HG03457 (cell line): ENCODE measurements around the gene CCDC120.

Source experiments
- ATAC-seq: cut with Tn5 transposase; IDR thresholded peaks from one replicate; pipeline ENCODE4 v1.9.1; 2021; ENCODE audit warnings: moderate number of reproducible peaks; ENCODE audit not compliant: unreplicated experiment

The CCDC120 gene

GRCh38 chrX:49061916-49062315 lies 3.1 kb downstream of the CCDC120 start:
- ATAC-seq, result no peak

- ATAC-seq, result no peak
Observed at GRCh38 chrX:49063715-49064114, 4.9 kb downstream of the CCDC120 start.

GRCh38 chrX:49064303-49064702 lies 5.5 kb downstream of the CCDC120 start:
- ATAC-seq, result no peak

DNA sequence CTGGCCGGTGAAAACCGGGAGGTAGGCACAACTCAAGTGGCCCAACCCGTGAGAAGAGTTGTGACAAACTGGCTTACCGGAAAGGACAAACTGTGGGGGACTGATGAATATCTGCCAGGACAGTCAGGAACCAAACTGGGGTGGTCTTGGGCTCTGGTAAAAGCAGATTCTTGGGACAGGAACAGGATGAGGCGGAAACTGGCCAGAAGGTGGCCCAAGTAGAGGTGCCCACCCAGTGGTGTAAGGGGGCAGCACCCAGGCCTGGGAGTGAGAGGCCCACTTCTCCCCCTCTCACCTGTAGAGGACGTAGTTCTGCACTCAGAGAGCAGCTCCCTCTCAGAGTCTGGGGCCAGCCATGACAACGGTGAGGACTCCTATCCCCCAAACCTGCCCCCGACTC lies 5.9 kb downstream of the CCDC120 start:
- no peak for ATAC-seq

DNA sequence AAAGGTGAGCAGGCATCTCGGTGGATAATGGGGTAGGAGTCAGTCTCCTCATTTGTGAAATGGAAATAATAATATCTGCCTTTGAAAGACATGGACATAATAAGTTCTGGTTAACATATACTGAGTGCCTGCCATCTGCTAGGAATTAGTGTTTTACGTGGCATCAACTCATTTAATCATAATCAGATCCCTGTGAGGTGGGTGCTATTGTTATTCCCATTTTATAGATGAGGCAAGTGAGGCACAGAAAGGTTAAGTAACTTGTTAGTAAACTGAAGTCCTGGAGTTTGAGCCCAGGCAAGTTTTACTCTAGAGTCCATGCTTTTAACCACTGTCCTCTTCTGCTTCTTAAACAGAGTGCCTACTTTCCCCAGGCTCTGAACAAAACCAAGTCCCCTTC lies 7.5 kb downstream of the CCDC120 start:
- ATAC-seq, result no peak

GRCh38 chrX:49066690-49067089 lies 7.9 kb downstream of the CCDC120 start:
- no peak for ATAC-seq

DNA sequence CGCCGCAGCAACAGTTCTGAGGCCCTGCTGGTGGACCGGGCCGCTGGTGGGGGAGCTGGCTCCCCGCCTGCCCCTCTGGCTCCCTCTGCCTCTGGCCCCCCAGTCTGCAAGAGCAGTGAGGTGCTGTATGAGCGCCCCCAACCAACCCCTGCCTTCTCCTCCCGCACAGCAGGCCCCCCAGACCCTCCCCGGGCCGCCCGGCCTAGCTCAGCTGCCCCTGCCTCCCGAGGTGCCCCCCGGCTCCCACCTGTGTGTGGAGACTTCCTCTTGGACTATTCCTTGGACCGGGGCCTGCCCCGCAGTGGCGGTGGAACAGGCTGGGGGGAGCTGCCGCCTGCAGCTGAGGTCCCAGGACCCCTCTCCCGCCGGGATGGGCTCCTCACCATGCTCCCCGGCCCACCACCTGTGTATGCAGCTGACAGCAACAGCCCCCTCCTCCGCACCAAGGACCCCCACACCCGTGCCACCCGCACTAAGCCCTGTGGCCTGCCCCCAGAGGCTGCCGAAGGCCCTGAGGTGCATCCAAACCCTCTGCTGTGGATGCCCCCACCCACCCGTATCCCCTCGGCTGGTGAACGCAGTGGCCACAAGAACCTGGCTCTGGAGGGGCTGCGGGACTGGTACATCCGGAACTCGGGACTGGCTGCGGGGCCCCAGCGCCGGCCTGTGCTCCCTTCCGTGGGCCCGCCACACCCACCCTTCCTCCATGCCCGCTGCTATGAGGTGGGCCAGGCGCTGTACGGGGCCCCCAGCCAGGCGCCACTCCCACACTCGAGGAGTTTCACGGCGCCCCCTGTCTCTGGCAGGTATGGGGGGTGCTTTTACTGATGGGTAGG lies 8.7 kb downstream of the CCDC120 start:
- no peak for ATAC-seq

DNA sequence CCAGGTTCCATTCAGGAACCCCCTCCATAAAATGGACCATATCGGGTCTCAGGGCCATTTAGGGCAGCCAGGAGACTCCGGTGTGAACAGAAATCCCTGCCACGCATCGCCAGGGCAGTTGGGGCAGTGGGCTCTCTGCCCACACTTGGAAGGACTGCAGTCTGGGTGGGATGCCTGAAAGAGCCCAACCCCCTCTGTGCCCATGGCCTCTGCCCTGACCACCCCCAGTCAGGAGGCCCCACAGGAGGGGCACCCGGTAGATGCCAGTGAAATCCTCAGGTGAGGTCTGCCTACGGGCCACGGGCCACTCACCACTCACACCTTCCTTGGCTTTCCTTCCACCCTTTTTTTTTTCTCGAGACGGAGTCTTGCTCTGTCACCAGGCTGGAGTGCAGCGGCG lies 10.2 kb downstream of the CCDC120 start:
- ATAC-seq, result no peak

DNA sequence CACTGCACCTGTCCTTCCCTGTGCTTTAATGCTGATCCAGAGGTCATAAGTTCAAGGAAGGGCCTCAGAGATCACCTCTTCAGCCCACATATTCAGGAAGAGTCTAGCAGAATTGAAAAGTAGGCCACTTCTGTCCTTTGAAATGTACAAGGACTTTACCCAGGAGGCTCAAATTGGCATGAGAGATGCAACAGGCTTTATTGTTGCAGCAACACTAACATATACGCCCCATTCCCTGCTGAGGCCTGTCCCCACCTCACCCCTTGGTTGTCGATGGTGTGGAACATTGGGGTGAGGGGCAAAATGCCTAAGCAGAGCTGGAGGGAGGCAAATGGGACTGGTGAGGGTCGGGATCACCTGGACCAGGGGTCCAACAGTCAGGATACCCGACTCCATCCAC lies 12.2 kb downstream of the CCDC120 start:
- no peak for ATAC-seq

GRCh38 chrX:49071877-49072711 lies 13.3 kb downstream of the CCDC120 start:
- ATAC-seq, result no peak

- ATAC-seq, result no peak
Observed at GRCh38 chrX:49072712-49073095, 13.9 kb downstream of the CCDC120 start.

DNA sequence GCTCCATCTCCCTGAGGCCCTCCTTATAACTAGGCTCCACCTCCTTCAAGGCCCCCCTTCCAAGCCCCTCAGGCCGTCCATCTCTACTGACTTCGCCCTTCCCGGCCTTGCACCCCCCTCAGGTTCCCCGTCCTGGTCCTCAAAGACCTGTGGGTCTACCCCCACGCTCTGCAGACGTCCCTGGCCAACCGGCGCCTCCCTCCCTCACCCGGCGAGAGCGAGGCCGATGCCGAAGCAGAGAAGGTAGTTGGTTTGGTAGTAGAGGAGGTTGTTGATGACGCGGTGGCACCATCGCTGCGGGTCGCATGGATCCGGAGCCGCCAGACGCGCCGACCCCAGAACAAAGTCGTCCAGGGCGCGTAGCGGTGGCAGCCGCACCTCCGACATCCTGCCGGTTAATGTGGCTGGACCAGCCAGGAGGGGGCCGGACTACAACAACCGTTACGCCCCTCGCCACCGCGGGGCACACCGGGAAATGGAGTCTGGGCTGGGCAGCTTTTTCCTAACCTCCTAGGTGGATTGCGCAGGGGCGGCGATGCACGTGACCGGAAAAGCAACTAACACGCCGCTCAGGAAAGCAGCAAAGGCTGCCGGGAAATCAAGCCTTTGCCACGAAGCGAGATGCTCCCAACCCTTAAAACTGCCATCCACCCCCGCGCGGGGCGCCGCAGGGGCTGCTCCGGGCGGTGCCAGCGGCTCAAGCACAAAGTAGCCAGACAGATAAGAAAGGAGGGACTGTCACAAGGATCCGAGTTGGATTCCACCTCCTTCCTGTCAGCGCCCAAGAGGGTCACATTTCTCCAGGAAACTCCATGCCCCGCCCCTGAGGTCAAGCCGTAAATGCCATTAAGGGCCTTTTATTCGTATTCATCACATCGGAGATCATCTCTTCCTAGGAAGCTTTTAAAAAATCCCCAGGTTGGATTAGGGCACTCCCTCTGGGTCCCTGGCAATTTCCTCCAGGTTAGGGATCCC lies 15.1 kb downstream of the CCDC120 start, which contains the start of gene PRAF2:
Gene PRAF2 (minus strand): TSS at position 402 of the 975 bp plus-strand sequence. CDS start 15 bp downstream, at position 387.
- peak; percentile 71 for ATAC-seq

DNA sequence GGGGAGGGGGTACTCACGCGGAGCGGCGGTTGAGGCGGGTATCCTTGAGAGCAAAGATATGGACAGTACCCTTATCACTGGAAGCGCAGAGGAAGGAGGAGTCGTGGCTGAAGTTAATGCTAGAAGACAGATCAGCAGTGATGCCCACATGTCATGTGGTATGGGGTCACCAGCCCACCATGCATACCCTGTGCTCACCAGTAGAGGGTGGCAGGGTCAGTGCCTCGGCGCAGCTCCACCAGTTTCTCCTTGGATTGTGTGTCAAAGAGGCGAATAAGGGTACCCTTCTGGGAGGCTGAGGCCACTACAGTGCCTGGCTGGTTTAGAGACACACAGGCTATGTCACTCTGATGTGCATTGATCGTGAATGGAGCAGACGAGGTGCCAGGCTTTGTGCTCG lies 16.5 kb downstream of the CCDC120 start:
- no peak for ATAC-seq

- no peak for ATAC-seq
Observed at GRCh38 chrX:49077941-49078340, 19.1 kb downstream of the CCDC120 start.

GRCh38 chrX:49079489-49080428 lies 21.0 kb downstream of the CCDC120 start, which contains the start of gene WDR45:
WDR45 (minus strand) TSS chrX:49079887; CDS start chrX:49078095, 1,792 bp downstream.
- no peak for ATAC-seq

DNA sequence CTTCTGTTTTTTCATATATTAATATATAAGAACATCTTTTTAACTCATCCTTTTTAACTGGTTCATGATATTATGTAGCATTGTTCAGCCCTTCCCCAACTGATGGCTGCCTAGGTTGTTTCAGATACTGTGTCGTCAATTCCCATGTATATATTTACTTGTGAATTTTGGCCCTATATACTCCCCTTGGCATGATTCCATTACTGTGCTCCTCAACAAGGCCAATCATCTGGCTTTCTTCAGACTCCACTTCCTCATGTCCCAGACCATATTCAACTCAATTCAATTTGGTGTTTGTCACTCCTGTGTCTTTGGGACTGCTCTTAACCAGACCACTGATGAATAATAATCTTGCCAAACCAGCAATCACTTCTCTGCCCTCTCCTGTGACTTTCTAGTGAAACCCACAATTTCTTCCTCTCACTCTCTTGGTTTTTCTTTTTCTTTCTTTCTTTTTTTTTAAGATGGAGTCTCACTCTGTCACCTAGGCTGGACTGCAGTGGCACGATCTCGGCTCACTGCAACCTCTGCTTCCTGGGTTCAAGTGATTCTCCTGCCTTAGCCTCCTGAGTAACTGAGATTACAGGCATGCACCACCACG lies 23.6 kb downstream of the CCDC120 start:
- ATAC-seq, result no peak

DNA sequence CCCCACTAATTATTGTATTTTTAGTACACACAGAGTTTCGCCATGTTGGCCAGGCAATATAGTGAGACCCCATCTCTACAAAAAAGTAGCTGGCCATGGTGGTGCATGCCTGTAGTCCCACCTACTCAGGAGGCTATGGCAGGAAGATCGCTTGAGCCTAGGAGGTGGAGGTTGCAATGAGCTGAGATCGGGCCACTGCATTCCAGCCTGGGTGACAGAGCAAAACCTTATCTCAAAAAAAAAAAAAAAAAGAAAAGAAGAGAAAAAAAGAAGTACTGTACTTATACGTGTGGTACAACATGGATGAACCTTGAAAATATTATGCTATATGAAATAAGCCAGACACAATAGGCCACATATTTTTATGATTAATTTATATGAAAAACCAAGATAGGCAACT lies 30.8 kb downstream of the CCDC120 start:
- no peak for ATAC-seq

DNA sequence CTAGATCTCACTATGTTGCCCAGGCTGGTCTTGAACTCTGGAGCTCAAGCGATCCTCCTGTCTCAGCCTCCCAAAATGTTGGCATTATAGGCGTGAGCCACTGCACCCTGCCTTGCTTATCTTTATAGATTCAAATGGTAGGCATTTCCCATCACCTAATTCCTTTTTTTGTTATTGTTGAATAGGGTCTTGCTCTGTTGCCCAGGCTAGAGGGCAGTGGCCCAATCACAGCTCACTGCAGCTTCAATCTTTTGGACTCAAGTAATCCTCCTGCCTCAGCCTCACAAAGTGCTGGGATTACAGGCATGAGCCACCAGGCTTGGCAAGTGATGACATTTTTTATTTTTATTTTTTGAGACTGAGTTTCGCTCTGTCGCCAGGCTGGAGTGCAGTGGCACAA lies 37.6 kb downstream of the CCDC120 start:
- ATAC-seq, result no peak
